ENCODE data around the gene LRRK2.
A peak's percentile ranks its signal among the peaks of the same experiment; 100 is the strongest.
"Not testable (repeated sequence)": the region's sequence is repeated elsewhere in the genome, so short reads cannot be mapped to it uniquely, and the experiment has no call there.

LRRK2 gene

GRCh38 chr12:40224439-40225291 is at the start of gene LRRK2:
TSS of gene LRRK2 (plus strand) at chr12:40224997. CDS start at chr12:40225132, 135 bp downstream.
- peak; percentile 82 for DNase-seq (ENCODE audit: low spot score)

GRCh38 chr12:40175045-40175444 is 49.8 kb upstream of the LRRK2 start:
- no peak for DNase-seq (ENCODE audit: low spot score)

- no peak for DNase-seq (ENCODE audit: low spot score)
Observed at GRCh38 chr12:40175489-40175888, 49.3 kb upstream of the LRRK2 start.

- no peak for DNase-seq (ENCODE audit: low spot score)
Observed at GRCh38 chr12:40178701-40179100, 46.1 kb upstream of the LRRK2 start.

GRCh38 chr12:40181490-40181889 is 43.3 kb upstream of the LRRK2 start:
- no peak for DNase-seq (ENCODE audit: low spot score)

GRCh38 chr12:40183715-40184114 is 41.1 kb upstream of the LRRK2 start:
- DNase-seq (ENCODE audit: low spot score), result no peak

- no peak for DNase-seq (ENCODE audit: low spot score)
Observed at GRCh38 chr12:40184493-40185302, 40.1 kb upstream of the LRRK2 start.

GRCh38 chr12:40185303-40185693 is 39.5 kb upstream of the LRRK2 start:
- DNase-seq (ENCODE audit: low spot score), result no peak

GRCh38 chr12:40188558-40189320 is 36.1 kb upstream of the LRRK2 start:
- no peak for DNase-seq (ENCODE audit: low spot score)

GRCh38 chr12:40192704-40193255 is 32.0 kb upstream of the LRRK2 start:
- DNase-seq (ENCODE audit: low spot score), result no peak

GRCh38 chr12:40194846-40195245 is 30.0 kb upstream of the LRRK2 start:
- DNase-seq (ENCODE audit: low spot score), result no peak

- DNase-seq (ENCODE audit: low spot score), result no peak
Observed at GRCh38 chr12:40197590-40197989, 27.2 kb upstream of the LRRK2 start.

GRCh38 chr12:40198601-40199000 is 26.2 kb upstream of the LRRK2 start:
- no peak for DNase-seq (ENCODE audit: low spot score)

- DNase-seq (ENCODE audit: low spot score), result no peak
Observed at GRCh38 chr12:40202095-40203059, 22.4 kb upstream of the LRRK2 start.

GRCh38 chr12:40203060-40203430 is 21.8 kb upstream of the LRRK2 start:
- DNase-seq (ENCODE audit: low spot score), result no peak

- DNase-seq (ENCODE audit: low spot score), result no peak
Observed at GRCh38 chr12:40204337-40204736, 20.5 kb upstream of the LRRK2 start.

- no peak for DNase-seq (ENCODE audit: low spot score)
Observed at GRCh38 chr12:40207551-40207950, 17.2 kb upstream of the LRRK2 start.

- DNase-seq (ENCODE audit: low spot score), result no peak
Observed at GRCh38 chr12:40208707-40209446, 15.9 kb upstream of the LRRK2 start.

- no peak for DNase-seq (ENCODE audit: low spot score)
Observed at GRCh38 chr12:40209886-40210285, 14.9 kb upstream of the LRRK2 start.

- not testable (repeated sequence) for DNase-seq (ENCODE audit: low spot score)
Observed at GRCh38 chr12:40211186-40211585, 13.6 kb upstream of the LRRK2 start.
